ENCODE measurements around the gene TAPT1.
"Not testable (repeated sequence)": the region's sequence is repeated elsewhere in the genome, so short reads cannot be mapped to it uniquely, and the experiment has no call there.

The TAPT1 gene

GRCh38 chr4:16225863-16226815 is at the start of gene TAPT1:
Gene TAPT1 (minus strand): TSS chr4:16226471. CDS start chr4:16226457, 14 bp downstream.
- DNase-seq, result peak in 1 of 2 experiments; percentile 39

- DNase-seq, result no peak
These were observed 45.1 kb upstream of the TAPT1 start for GRCh38 chr4:16271411-16271810.

- no peak for DNase-seq
These were observed 44.4 kb upstream of the TAPT1 start for GRCh38 chr4:16270454-16271328.

GRCh38 chr4:16269742-16270453 is 43.6 kb upstream of the TAPT1 start:
- not testable (repeated sequence) for DNase-seq

- no peak for DNase-seq
These were observed 43.0 kb upstream of the TAPT1 start for GRCh38 chr4:16269240-16269639.

- no peak for DNase-seq
These were observed 42.0 kb upstream of the TAPT1 start for GRCh38 chr4:16268290-16268689.

- DNase-seq, result no peak
These were observed 41.4 kb upstream of the TAPT1 start for GRCh38 chr4:16267639-16268038.

- no peak for DNase-seq
These were observed 39.5 kb upstream of the TAPT1 start for GRCh38 chr4:16265820-16266219.

- peak; percentile 0 to 5 for DNase-seq
These were observed 38.5 kb upstream of the TAPT1 start for GRCh38 chr4:16264798-16265197.

- no peak for DNase-seq
These were observed 36.8 kb upstream of the TAPT1 start for GRCh38 chr4:16263056-16263455.

- no peak for DNase-seq
These were observed 35.9 kb upstream of the TAPT1 start for GRCh38 chr4:16262188-16262587.

- no peak for DNase-seq
These were observed 35.1 kb upstream of the TAPT1 start for GRCh38 chr4:16261313-16261878.

- no peak for DNase-seq
These were observed 33.6 kb upstream of the TAPT1 start for GRCh38 chr4:16259889-16260246.

GRCh38 chr4:16259241-16259888 is 33.1 kb upstream of the TAPT1 start:
- no peak for DNase-seq

GRCh38 chr4:16257611-16258010 is 31.3 kb upstream of the TAPT1 start:
- no peak for DNase-seq

GRCh38 chr4:16256343-16256742 is 30.1 kb upstream of the TAPT1 start:
- DNase-seq, result no peak

GRCh38 chr4:16255730-16256129 is 29.5 kb upstream of the TAPT1 start:
- DNase-seq, result no peak

- no peak for DNase-seq
These were observed 27.1 kb upstream of the TAPT1 start for GRCh38 chr4:16253127-16253960.

- no peak for DNase-seq
These were observed 24.5 kb upstream of the TAPT1 start for GRCh38 chr4:16250661-16251365.

- no peak for DNase-seq
These were observed 22.3 kb upstream of the TAPT1 start for GRCh38 chr4:16248605-16249004.

GRCh38 chr4:16245241-16245640 is 19.0 kb upstream of the TAPT1 start:
- no peak for DNase-seq
